Heart left ventricle (tissue), 16 donors: ENCODE data around the gene TPK1. TPM values are rescaled to one million over a fixed set of nuclear protein-coding genes. Genes with fewer than 3 reads are reported as not detected.

ENCODE experiments used
- ATAC-seq, 4 donors: fragments of 200-7000 bp; cut with Tn5 transposase; one replicate each; pipeline ENCODE4 v1.9.1; 2020 to 2022; ENCODE audit warnings: moderate library complexity in 4 of 4, mild to moderate bottlenecking in 3 of 4, moderate number of reproducible peaks in 1 of 4
- DNase-seq, 5 donors: peaks; one replicate each; pipeline ENCODE4 v3.0.0-alpha.2; 2020
- H3K27ac ChIP-seq, 12 donors: fragments of 200-600 bp; sonication (generic) in 4 of 12; one replicate each; pipeline versions ENCODE4 v1.5.0 to v1.8.0; 2016 to 2022; ENCODE audit warnings: mild to moderate bottlenecking in 2 of 12
- H3K27me3 ChIP-seq, 9 donors: fragments of 200-600 bp; sonication (generic) in 2 of 9; one replicate each; pipeline versions ENCODE4 v1.5.1 to v1.8.0; 2016 to 2022; ENCODE audit warnings: mild to moderate bottlenecking in 3 of 9
- H3K36me3 ChIP-seq, 9 donors: fragments of 200-600 bp; sonication (generic) in 2 of 9; one replicate each; pipeline versions ENCODE4 v1.5.0 to v1.8.0; 2018 to 2022; ENCODE audit warnings: mild to moderate bottlenecking in 2 of 9
- H3K4me1 ChIP-seq, 12 donors: fragments of 200-600 bp; sonication (generic) in 4 of 12; one replicate each; pipeline versions ENCODE4 v1.5.0 to v1.8.0; 2016 to 2022; ENCODE audit warnings: mild to moderate bottlenecking in 3 of 12
- H3K4me3 ChIP-seq, 12 donors: fragments of 200-600 bp; sonication (generic) in 4 of 12; one replicate each; pipeline versions ENCODE4 v1.5.0 to v1.8.0; 2017 to 2022; ENCODE audit warnings: mild to moderate bottlenecking in 9 of 12, moderate library complexity in 4 of 12
- H3K9me3 ChIP-seq, 12 donors: fragments of 200-600 bp; sonication (generic) in 4 of 12; one replicate each; pipeline versions ENCODE4 v1.5.0 to v1.8.0; 2016 to 2022; ENCODE audit warnings: mild to moderate bottlenecking in 1 of 12
- POLR2A ChIP-seq, 2 donors: fragments of 450-650 bp; IDR thresholded peaks; one replicate each; pipeline ENCODE4 v1.6.1; 2017; ENCODE audit warnings: antibody characterized with exemption in 2 of 2, mild to moderate bottlenecking in 2 of 2, moderate library complexity in 2 of 2
- WGBS, 4 donors: extraction: QIAGEN DNeasy Blood & Tissue Kit in 2 of 4; methylation state at CpG; one replicate each; pipeline versions ENCODE4 v1.1.5 to v1.1.7; 2013 to 2018; 5-methylcytosine and 5-hydroxymethylcytosine counted together
- intact Hi-C, 10 donors: fragments of 100-400 bp; cut with DNase I; formaldehyde crosslinking; loops; one replicate each; pipeline versions ENCODE4 v1.11.1 to v1.14.2; 2022
- polyA plus RNA-seq, 2 donors: library from polyadenylated mRNA; stranded (reverse); fragments of 200-250 nt; gene quantifications; one replicate each; pipeline ENCODE4 v1.2.3, GENCODE V29; 2013
- total RNA-seq, 9 donors: library from RNA; depleted of rRNA in 2 of 9; stranded (reverse); fragments of >200 nt in 2 of 9; fragmentation: NEBNext Ultra II Directional in 3 of 9; extraction: Animal tissue kit (Norgen Biotek cat#: 25700) in 3 of 9; gene quantifications; one replicate each; pipeline versions ENCODE4 v1.1.0 to v1.2.4, GENCODE V29; 2016 to 2023
- TF ChIP-seq, protein P1 (sequence below), 12 donors: fragments of 200-600 bp; sonication (generic) in 4 of 12; IDR thresholded peaks; one replicate each; pipeline versions ENCODE4 v1.5.0 to v1.8.0; 2018 to 2022; ENCODE audit warnings: antibody characterized with exemption in 12 of 12, mild to moderate bottlenecking in 5 of 12
- donor health status: ischemic (EF 13 %, LVEDD 7.1; RV severe dilation, severe dysfunction).
- donor health status: healthy with polysubstance abuse.
- donor health status: DM: no; HTN: yes; CAD: no.
- donor health status: DM: no; HTN: no; CAD: no.
- donor health status: ischemic (EF 25% LVEDD 6.9; RV normal size, moderate dysfunction).
- donor health status: ischemic (EF 25% LVEDD 5.7; RV mildly dilated, moderate dysfunction).
- donor health status: healthy.
- donor health status: DM: yes; HTN: yes; CAD: no.
- donor health status: ischemic (EF 35%, LVEDD 5.7; RV mildly dilated, moderate dysfunction).
- donor health status: nonischemic (EF 11% LVEDD 7.7; RV severe dilation, severe dysfunction).
- donor health status: DM: yes; HTN: yes; CAD: no.
- donor health status: PGD.
- donor health status: ischemic (EF 29% LVEDD 5.4; RV normal size, mild dysfunction).
- donor health status: nonischemic (EF 23%, LVEDD 6.1; RV moderate dilation, normal function).

The TPK1 gene
- total and polyA plus RNA-seq, 11 donors, result 2.0 to 8.2 (median 5.0) TPM

DNA sequence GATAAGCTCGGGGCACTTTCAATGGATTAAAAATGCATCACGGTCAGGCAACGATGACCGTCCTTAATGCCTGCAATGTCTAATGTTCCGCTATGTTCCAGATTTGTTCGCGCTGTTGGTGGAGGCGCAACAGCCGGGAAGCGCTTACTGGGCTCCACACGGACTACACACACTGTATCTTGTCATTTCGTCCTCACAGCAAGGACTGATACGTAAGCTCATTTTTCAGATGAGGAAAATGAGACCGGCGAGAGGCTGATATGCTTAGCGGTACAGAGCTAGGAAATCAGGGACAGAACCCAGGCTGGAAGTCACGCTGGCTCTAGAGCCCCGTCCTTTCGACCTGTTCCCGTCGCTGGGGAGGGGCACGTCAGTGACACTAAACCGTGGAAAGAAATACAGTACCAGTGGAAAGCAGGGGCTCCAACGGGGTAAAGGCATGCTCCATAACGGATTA is 670 bp downstream of the TPK1 start:
- H3K36me3 ChIP-seq, result no peaks in the 10 kb centered on the region
- peaks cover 0 to 18% (median 11%) of the 10 kb centered on the region in 12 donors for H3K4me1 ChIP-seq
- TF ChIP-seq POLR2A (IDR thresholded peaks at IDR 0.05), result no peak
- H3K27me3 ChIP-seq, result no peaks in the 10 kb centered on the region
- 0 to 1% (median 0%) methylated on average over 25 of the region's 25 CpGs for WGBS, 4 donors
- H3K27ac ChIP-seq, result peak overlapping the region; percentile 93 to 99 (median 96)
- ATAC-seq, result peak; percentile 60 to 69 (median 64)
- intact Hi-C loops, result loop anchor here in 5 of 10 donors (5.0 to 10.0 kb wide), 3 partner anchors 98 to 318 kb away; no protein-coding TSS in a partner anchor
- H3K4me3 ChIP-seq, result peak overlapping the region; percentile 65 to 95 (median 78)
- H3K9me3 ChIP-seq, result peaks cover 0 to 7% (median 0%) of the 10 kb centered on the region in 12 donors
- peak; percentile 29 to 68 (median 49) for DNase-seq

DNA sequence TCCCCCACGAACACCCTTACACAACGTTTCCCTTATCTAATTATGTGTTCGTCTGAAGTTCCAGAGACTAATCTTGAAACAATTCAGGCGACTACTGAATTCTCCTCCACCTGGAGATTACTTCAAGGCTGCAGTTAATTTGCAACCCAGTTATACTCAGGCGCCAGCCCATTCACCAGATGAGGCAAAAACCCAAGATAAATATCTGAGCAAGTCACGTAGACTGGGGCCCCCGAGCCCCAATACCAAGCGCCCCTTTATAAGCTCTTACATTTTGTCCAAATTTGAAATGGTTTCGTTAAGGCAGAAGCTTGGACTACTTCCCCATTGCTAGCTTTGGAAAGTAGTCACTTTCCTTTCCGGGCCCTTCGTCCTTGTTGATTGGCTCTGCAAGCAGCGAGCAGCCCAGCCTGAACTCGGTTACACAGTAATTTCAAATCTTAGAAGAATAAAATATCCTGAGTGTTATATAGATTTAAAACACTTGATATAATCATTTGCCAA is 1.2 kb downstream of the TPK1 start:
- peaks cover 0 to 7% (median 0%) of the 10 kb centered on the region in 12 donors for H3K9me3 ChIP-seq
- ATAC-seq (peak in 2 of 4 donors; percentile 21 to 27), DNase-seq (peak in 4 of 5 donors; percentile 29 to 47 (median 33))
- H3K27me3 ChIP-seq, result no peaks in the 10 kb centered on the region
- 24 to 39% (median 33%) methylated on average over 11 to 13 of the region's 13 CpGs for WGBS, 4 donors
- H3K4me1 ChIP-seq, result peaks cover 0 to 18% (median 11%) of the 10 kb centered on the region in 12 donors
- no peaks in the 10 kb centered on the region for H3K36me3 ChIP-seq
- intact Hi-C loops, result loop anchor here in 5 of 10 donors (5.0 to 10.0 kb wide), 3 partner anchors 97 to 317 kb away; no protein-coding TSS in a partner anchor
- H3K4me3 ChIP-seq, result peak overlapping the region; percentile 65 to 95 (median 78)
- H3K27ac ChIP-seq, result peak overlapping the region; percentile 93 to 99 (median 96)
- TF ChIP-seq POLR2A (IDR thresholded peaks at IDR 0.05), result no peak
- TF ChIP-seq, protein P1, sequence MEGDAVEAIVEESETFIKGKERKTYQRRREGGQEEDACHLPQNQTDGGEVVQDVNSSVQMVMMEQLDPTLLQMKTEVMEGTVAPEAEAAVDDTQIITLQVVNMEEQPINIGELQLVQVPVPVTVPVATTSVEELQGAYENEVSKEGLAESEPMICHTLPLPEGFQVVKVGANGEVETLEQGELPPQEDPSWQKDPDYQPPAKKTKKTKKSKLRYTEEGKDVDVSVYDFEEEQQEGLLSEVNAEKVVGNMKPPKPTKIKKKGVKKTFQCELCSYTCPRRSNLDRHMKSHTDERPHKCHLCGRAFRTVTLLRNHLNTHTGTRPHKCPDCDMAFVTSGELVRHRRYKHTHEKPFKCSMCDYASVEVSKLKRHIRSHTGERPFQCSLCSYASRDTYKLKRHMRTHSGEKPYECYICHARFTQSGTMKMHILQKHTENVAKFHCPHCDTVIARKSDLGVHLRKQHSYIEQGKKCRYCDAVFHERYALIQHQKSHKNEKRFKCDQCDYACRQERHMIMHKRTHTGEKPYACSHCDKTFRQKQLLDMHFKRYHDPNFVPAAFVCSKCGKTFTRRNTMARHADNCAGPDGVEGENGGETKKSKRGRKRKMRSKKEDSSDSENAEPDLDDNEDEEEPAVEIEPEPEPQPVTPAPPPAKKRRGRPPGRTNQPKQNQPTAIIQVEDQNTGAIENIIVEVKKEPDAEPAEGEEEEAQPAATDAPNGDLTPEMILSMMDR (IDR thresholded peaks at IDR 0.05), result no peak

DNA sequence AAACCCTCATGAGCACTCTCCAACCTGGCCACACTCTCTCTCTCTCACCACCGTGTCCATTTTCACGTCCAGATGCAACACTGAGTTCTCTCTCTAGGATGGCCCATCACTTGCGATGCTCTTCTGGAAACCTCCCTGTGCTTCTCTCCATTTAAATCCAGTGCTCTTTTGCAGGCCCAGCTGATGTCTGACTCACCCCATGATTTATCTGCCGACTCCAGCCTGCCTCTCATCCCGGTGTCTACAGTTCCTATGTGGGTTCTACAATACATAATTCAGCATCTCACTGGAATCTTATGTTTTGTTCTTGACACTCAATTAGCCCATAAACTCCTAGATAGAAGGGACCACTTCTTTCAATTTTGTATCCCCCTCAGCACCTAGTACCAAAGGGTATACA is 5.0 kb downstream of the TPK1 start:
- H3K27me3 ChIP-seq, result no peaks in the 10 kb centered on the region
- 92 to 96% (median 94%) methylated on average over 5 of the region's 5 CpGs for WGBS, 4 donors
- H3K4me3 ChIP-seq, result no peak overlapping the region
- DNase-seq, result no peak
- no peaks in the 10 kb centered on the region for H3K9me3 ChIP-seq
- no peak for ATAC-seq
- H3K36me3 ChIP-seq, result no peaks in the 10 kb centered on the region
- peaks cover 0 to 18% (median 6%) of the 10 kb centered on the region in 12 donors for H3K4me1 ChIP-seq
- TF ChIP-seq POLR2A (IDR thresholded peaks at IDR 0.05), result no peak
- intact Hi-C loops, result loop anchor here in 3 of 10 donors (10.0 kb wide), 1 partner anchor 96 kb away; no protein-coding TSS in a partner anchor
- H3K27ac ChIP-seq, result no peak overlapping the region

DNA sequence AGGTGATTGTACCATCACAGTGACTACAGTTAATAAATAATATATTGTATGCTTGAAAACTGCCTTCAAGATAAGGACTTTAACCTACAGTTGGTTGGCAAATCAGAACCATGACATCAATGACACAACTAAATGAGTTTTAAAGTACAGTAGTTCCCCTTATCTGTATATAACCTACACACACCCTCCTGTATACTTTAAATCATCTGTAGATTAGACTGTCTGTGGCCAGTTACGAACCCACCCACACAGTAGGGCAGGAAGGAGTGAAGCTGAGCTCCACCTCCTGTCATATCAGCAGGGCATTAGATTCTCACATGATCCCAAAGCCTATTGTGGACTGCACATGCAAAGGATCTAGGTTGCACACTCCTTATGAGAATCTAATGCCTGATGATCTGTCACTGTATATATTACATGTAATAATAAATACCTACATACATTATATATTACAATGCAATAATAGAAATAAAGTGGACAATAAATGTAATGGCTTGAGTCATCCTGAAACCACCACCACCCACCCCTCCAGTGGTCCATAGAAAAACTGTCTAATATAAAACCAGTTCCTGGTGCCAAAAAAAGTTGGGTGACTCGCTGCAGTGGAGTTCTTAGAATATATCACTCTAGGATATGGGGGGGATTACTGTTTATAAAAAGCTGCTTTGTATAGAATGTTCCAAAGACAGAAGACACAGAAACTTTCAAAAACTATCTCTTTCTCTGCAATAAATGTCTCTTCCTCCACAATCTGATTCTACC is 5.6 kb downstream of the TPK1 start:
- intact Hi-C loops, result loop anchor here in 3 of 10 donors (10.0 kb wide), 1 partner anchor 95 kb away; no protein-coding TSS in a partner anchor
- no peaks in the 10 kb centered on the region for H3K27me3 ChIP-seq
- DNase-seq (no peak), ATAC-seq (no peak)
- TF ChIP-seq POLR2A (IDR thresholded peaks at IDR 0.05), result no peak
- TF ChIP-seq, protein P1 (IDR thresholded peaks at IDR 0.05), result no peak
- no peak overlapping the region for H3K4me3 ChIP-seq
- H3K27ac ChIP-seq, result no peak overlapping the region
- peaks cover 0 to 18% (median 6%) of the 10 kb centered on the region in 12 donors for H3K4me1 ChIP-seq
- H3K36me3 ChIP-seq, result no peaks in the 10 kb centered on the region
- WGBS, 4 donors, result 63 to 94% (median 91%) methylated on average over 2 of the region's 2 CpGs
- H3K9me3 ChIP-seq, result no peaks in the 10 kb centered on the region

DNA sequence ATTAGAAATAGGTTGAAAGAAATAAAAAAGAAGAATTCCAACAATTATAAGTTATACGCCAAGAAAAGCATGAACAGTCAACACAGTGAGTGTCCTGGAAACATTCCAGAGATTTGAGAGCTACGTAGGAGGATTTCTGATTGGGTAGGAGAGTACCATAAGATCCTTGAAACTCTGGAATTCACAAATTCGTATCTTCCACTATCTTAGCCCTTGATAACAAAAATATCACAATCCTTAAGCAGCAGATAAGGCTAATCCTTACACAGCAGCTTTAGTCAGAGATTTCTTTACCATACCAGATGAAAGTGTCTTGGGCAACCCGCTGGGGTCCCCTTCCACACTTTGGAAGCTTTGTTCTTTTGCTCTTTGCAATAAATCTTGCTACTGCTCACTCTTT is 8.2 kb downstream of the TPK1 start:
- Histone ChIP-seq H3K4me1 (peaks cover 0 to 15% (median 1%) of the 10 kb centered on the region in 12 donors), H3K27ac (no peak overlapping the region), H3K27me3 (no peaks in the 10 kb centered on the region), H3K36me3 (no peaks in the 10 kb centered on the region), H3K9me3 (no peaks in the 10 kb centered on the region), H3K4me3 (peak overlapping the region in 2 of 12 donors; percentile 1 to 13)
- 60 to 70% (median 64%) methylated on average over 4 of the region's 4 CpGs for WGBS, 4 donors
- intact Hi-C loops, result no loop called here
- DNase-seq (no peak), ATAC-seq (peak in 1 of 4 donors; percentile 63)
- TF ChIP-seq POLR2A (IDR thresholded peaks at IDR 0.05), result no peak
- TF ChIP-seq, protein P1 (IDR thresholded peaks at IDR 0.05), result no peak
